Caco-2 (cell line): Measurements from ENCODE around the gene NPTN. TPM values are rescaled to one million over a fixed set of nuclear protein-coding genes. Genes with fewer than 3 reads are reported as not detected.

Experiments
- BruUV-seq: library from RNA; stranded (reverse); fragments of 400-500 nt; replicated peaks from 2 replicates; lab custom pipeline; 2021; lab: Mats Ljungman, UMichigan
- CTCF ChIA-PET: fragments of 300-600 bp; sonication (Branson Sonifier 250); formaldehyde crosslinking; loops from one replicate; lab custom pipeline; 2022; ENCODE audit warnings: antibody characterized with exemption; lab: Charles Lee
- POLR2A ChIA-PET: fragments of 300-600 bp; sonication (Branson Sonifier 250); formaldehyde crosslinking; loops from one replicate; lab custom pipeline; 2022; ENCODE audit warnings: antibody characterized with exemption; lab: Charles Lee
- DNase-seq, 2 experiments: peaks; one replicate each; pipeline versions ENCODE4 v3.0.0 to v3.0.0-alpha.2; 2020 to 2022
- H3K27me3 ChIP-seq: replicated peaks from 2 replicates; pipeline ENCODE4 v1.6.0; 2011; ENCODE audit warnings: low read length; ENCODE audit not compliant: control insufficient read depth, insufficient read depth
- H3K36me3 ChIP-seq: 2 replicates; pipeline ENCODE4 v1.5.1; 2011; ENCODE audit warnings: low read length; ENCODE audit not compliant: control insufficient read depth, insufficient read depth
- H3K4me1 ChIP-seq: fragments of 250-450 bp; sonication (Bioruptor Pico); 2 replicates; pipeline ENCODE4 v1.5.1; 2020; ENCODE audit warnings: mild to moderate bottlenecking
- H3K4me3 ChIP-seq: 2 replicates; pipeline ENCODE4 v1.5.1; 2011; ENCODE audit warnings: low read depth, mild to moderate bottlenecking, control low read depth, low read length
- H3K9me3 ChIP-seq: fragments of 250-450 bp; sonication (Bioruptor Pico); 2 replicates; pipeline ENCODE4 v1.5.1; 2020; ENCODE audit warnings: mild to moderate bottlenecking, moderate library complexity
- H3K27ac Mint-ChIP-seq: one replicate; pipeline ENCODE4 v1.8.0; 2022; ENCODE audit warnings: mixed read lengths; ENCODE audit not compliant: unreplicated experiment
- H3K27me3 Mint-ChIP-seq: one replicate; pipeline ENCODE4 v1.8.0; 2022; ENCODE audit warnings: mixed read lengths; ENCODE audit not compliant: insufficient read depth, unreplicated experiment
- H3K36me3 Mint-ChIP-seq: one replicate; pipeline ENCODE4 v1.8.0; 2022; ENCODE audit warnings: mild to moderate bottlenecking, mixed read lengths; ENCODE audit not compliant: insufficient read depth, unreplicated experiment
- H3K4me1 Mint-ChIP-seq: one replicate; pipeline ENCODE4 v1.8.0; 2022; ENCODE audit warnings: low read depth, mixed read lengths; ENCODE audit not compliant: unreplicated experiment
- H3K4me3 Mint-ChIP-seq: one replicate; pipeline ENCODE4 v1.8.0; 2022; ENCODE audit warnings: mild to moderate bottlenecking, moderate library complexity, mixed read lengths; ENCODE audit not compliant: unreplicated experiment
- H3K9me3 Mint-ChIP-seq: one replicate; pipeline ENCODE4 v1.8.0; 2022; ENCODE audit warnings: mixed read lengths; ENCODE audit not compliant: unreplicated experiment
- intact Hi-C: fragments of 100-400 bp; cut with micrococcal nuclease; formaldehyde crosslinking; loops from one replicate; pipeline ENCODE4 v1.10.0; 2022; ENCODE audit not compliant: unreplicated experiment
- total RNA-seq: library from RNA; stranded (reverse); gene quantifications from 2 replicates; pipeline ENCODE4 v1.2.3, GENCODE V29; 2022
- TF ChIP-seq, protein P1 (sequence below), 2 experiments: fragments of 200-600 bp in 1 of 2; IDR thresholded peaks; 1 replicate in 1 of 2; 2 replicates in 1 of 2; pipeline versions ENCODE4 v1.5.1 to v1.8.0; 2011 to 2022; ENCODE audit warnings: antibody characterized with exemption in 1 of 2, control low read depth in 1 of 2, inconsistent platforms in 1 of 2, low read depth in 1 of 2, low read length in 1 of 2, mild to moderate bottlenecking in 1 of 2, moderate library complexity in 1 of 2; ENCODE audit not compliant: insufficient read depth in 1 of 2, severe bottlenecking in 1 of 2, unreplicated experiment in 1 of 2

The NPTN gene
- total RNA-seq, 1 experiment from 2014 or later = 124 TPM

DNA sequence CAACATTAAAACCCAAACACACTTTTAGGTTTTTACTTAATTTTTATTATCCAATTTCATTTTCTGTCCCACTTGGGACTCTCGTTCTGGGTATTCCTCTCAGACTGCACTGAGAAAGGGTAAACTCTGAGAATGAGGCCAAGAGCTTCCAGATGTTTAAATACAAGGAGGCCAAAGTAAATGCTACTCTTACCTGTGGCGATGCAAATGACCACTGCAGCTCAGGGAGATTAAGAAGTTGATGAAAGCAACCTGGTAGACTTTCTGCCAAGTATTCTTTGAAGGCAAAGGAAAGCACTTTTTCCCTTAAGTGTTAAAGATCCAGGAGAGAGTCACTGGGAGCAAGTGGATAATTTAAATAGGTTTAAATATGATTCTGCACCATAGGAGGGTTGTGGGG is 39.1 kb downstream of the NPTN start:
- no TSS peak for BruUV-seq
- TF ChIP-seq, protein P1, sequence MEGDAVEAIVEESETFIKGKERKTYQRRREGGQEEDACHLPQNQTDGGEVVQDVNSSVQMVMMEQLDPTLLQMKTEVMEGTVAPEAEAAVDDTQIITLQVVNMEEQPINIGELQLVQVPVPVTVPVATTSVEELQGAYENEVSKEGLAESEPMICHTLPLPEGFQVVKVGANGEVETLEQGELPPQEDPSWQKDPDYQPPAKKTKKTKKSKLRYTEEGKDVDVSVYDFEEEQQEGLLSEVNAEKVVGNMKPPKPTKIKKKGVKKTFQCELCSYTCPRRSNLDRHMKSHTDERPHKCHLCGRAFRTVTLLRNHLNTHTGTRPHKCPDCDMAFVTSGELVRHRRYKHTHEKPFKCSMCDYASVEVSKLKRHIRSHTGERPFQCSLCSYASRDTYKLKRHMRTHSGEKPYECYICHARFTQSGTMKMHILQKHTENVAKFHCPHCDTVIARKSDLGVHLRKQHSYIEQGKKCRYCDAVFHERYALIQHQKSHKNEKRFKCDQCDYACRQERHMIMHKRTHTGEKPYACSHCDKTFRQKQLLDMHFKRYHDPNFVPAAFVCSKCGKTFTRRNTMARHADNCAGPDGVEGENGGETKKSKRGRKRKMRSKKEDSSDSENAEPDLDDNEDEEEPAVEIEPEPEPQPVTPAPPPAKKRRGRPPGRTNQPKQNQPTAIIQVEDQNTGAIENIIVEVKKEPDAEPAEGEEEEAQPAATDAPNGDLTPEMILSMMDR (IDR thresholded peaks at IDR 0.05; ENCODE audit: insufficient read depth in 1 of 2, low read depth in 1 of 2, low read length in 1 of 2, severe bottlenecking in 1 of 2, unreplicated experiment in 1 of 2) = no peak
- intact Hi-C loops = no loop called here
- ChIA-PET CTCF (no interaction called here), POLR2A (no interaction called here)
- H3K27me3 ChIP-seq = no peaks in the 10 kb centered on the region
- no peak overlapping the region for H3K4me3 ChIP-seq
- H3K9me3 ChIP-seq = no peaks in the 10 kb centered on the region
- no peak overlapping the region for H3K4me3 Mint-ChIP-seq
- no peak overlapping the region for H3K27ac Mint-ChIP-seq
- H3K9me3 Mint-ChIP-seq = no peaks in the 10 kb centered on the region
- H3K4me1 ChIP-seq = no peaks in the 10 kb centered on the region
- no peak for DNase-seq
- H3K27me3 Mint-ChIP-seq = no peaks in the 10 kb centered on the region
- H3K36me3 Mint-ChIP-seq = peaks cover 19% of the 10 kb centered on the region
- peaks cover 7% of the 10 kb centered on the region for H3K4me1 Mint-ChIP-seq
- peaks cover 2% of the 10 kb centered on the region; the same call in 1 of the 2 replicates for H3K36me3 ChIP-seq

DNA sequence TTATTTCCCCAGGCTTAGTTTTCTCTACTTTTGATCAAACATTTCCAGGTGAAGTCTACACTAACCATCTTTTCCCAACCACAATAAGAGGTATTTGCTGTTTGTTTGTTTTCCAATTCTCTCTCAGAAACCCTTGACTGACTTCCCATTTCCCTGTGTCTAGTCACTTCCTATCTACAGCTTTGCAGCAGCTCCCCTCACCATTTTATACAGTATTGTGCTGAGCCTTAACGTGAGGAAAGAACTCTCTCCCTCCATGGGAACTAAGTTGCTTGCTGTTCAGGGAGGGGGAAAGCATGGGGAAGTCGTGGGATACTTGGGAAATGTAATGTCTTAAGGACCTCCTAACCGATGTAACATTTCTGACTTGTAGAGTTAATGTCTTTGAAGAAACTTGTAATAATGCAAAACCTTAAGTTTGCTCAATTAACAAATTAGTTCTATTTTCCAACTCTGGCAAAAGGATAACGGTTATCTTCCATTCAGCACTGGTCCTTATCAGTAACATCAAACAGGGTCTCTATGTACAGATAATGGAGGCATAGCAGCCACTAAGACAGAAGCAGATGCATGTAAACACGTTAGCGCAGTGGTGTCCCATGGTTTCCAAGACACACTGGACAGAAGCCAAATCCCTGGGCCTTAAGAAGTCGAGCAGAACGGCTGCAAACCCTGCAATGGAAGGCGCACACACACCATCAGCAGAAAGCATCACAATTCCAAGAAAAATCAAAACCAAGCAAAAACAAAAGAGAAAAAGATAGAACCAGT is 39.7 kb downstream of the NPTN start:
- POLR2A ChIA-PET = no interaction called here
- H3K27me3 Mint-ChIP-seq = no peaks in the 10 kb centered on the region
- no peaks in the 10 kb centered on the region for H3K9me3 Mint-ChIP-seq
- peaks cover 25% of the 10 kb centered on the region for H3K36me3 Mint-ChIP-seq
- CTCF ChIA-PET = no interaction called here
- TF ChIP-seq, protein P1 (IDR thresholded peaks at IDR 0.05; ENCODE audit: insufficient read depth in 1 of 2, low read depth in 1 of 2, low read length in 1 of 2, severe bottlenecking in 1 of 2, unreplicated experiment in 1 of 2) = no peak
- DNase-seq = no peak
- no peak overlapping the region for H3K27ac Mint-ChIP-seq
- H3K4me3 Mint-ChIP-seq = no peak overlapping the region
- Histone ChIP-seq H3K36me3 (peaks cover 2% of the 10 kb centered on the region; the same call in 1 of the 2 replicates), H3K9me3 (no peaks in the 10 kb centered on the region), H3K4me1 (no peaks in the 10 kb centered on the region), H3K27me3 (no peaks in the 10 kb centered on the region), H3K4me3 (no peak overlapping the region)
- H3K4me1 Mint-ChIP-seq = peaks cover 11% of the 10 kb centered on the region
- intact Hi-C loops = no loop called here
- BruUV-seq = no TSS peak

DNA sequence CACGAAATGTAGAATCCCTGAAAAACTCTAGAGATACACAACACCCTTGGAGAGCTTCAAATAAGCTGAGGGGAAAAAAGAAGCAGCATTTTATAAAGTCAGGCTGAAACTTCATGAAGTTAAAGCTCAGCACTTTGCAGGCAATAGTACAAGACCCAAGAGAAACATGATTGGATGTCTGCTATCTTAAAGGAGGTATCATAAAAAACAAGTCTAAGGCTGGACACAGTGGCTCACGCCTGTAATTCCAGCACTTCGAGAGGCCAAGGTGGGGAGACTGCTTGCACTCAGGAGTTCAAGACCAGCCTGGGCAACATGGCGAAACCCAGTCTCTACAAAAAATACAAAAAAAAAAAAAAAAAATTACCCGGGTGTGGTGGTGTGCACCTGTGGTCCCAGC is 42.9 kb downstream of the NPTN start:
- no peak overlapping the region for H3K4me3 ChIP-seq
- Mint-ChIP-seq H3K4me3 (no peak overlapping the region), H3K27me3 (no peaks in the 10 kb centered on the region), H3K4me1 (peaks cover 5% of the 10 kb centered on the region), H3K36me3 (peaks cover 39% of the 10 kb centered on the region), H3K27ac (no peak overlapping the region), H3K9me3 (no peaks in the 10 kb centered on the region)
- H3K27me3 ChIP-seq = no peaks in the 10 kb centered on the region
- H3K9me3 ChIP-seq = no peaks in the 10 kb centered on the region
- DNase-seq = no peak
- ChIA-PET POLR2A (no interaction called here), CTCF (interaction anchor here (0.6 kb wide), 1 partner anchor 1300 kb away, joined by 3 read pairs; no protein-coding TSS in a partner anchor)
- TF ChIP-seq, protein P1 (IDR thresholded peaks at IDR 0.05; ENCODE audit: insufficient read depth in 1 of 2, low read depth in 1 of 2, low read length in 1 of 2, severe bottlenecking in 1 of 2, unreplicated experiment in 1 of 2) = no peak
- BruUV-seq = no TSS peak
- intact Hi-C loops = no loop called here
- no peaks in the 10 kb centered on the region for H3K4me1 ChIP-seq
- peaks cover 2% of the 10 kb centered on the region for H3K36me3 ChIP-seq
